ENCODE results near the gene CUBN. TPM values are rescaled to one million over a fixed set of nuclear protein-coding genes. Genes with fewer than 3 reads are reported as not detected.

Gene CUBN
- total and polyA plus RNA-seq, 12 donors: 0.41 to 9.3 (median 1.3) TPM

DNA sequence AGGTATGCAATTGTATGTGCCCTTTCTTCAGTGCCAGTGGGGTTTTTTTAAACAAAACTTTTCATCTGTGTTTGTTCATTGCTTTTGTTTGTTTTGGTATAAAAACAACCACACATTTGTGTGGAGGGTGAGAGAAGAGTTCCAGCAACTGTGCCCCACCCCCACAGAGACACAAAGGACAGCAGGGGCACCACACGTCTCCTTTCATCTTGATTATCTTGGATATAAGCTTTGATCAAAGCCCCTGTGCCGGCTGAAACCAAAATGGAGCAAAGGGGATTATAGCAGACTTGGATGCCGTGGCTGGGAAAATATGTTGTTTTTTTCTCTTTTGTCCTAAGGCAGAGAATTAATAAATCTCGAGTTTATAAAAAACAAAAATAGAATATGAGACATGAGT is 200.5 kb downstream of the CUBN start:
- no peak overlapping the region for H3K27ac ChIP-seq
- TF ChIP-seq, protein P1, sequence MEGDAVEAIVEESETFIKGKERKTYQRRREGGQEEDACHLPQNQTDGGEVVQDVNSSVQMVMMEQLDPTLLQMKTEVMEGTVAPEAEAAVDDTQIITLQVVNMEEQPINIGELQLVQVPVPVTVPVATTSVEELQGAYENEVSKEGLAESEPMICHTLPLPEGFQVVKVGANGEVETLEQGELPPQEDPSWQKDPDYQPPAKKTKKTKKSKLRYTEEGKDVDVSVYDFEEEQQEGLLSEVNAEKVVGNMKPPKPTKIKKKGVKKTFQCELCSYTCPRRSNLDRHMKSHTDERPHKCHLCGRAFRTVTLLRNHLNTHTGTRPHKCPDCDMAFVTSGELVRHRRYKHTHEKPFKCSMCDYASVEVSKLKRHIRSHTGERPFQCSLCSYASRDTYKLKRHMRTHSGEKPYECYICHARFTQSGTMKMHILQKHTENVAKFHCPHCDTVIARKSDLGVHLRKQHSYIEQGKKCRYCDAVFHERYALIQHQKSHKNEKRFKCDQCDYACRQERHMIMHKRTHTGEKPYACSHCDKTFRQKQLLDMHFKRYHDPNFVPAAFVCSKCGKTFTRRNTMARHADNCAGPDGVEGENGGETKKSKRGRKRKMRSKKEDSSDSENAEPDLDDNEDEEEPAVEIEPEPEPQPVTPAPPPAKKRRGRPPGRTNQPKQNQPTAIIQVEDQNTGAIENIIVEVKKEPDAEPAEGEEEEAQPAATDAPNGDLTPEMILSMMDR (IDR thresholded peaks at IDR 0.05): no peak
- TF ChIP-seq POLR2A (IDR thresholded peaks at IDR 0.05): no peak
- intact Hi-C loops (cut with DNase I): no loop called here
- WGBS, 4 donors: 73 to 79% (median 75%) methylated on average over 4 of the region's 4 CpGs
- H3K4me1 ChIP-seq (replicated peaks in 1 of 2): no peaks in the 10 kb centered on the region
- no peaks in the 10 kb centered on the region for H3K9me3 ChIP-seq (replicated peaks in 1 of 3)
- no peaks in the 10 kb centered on the region for H3K27me3 ChIP-seq
- H3K36me3 ChIP-seq (replicated peaks in 1 of 2): no peaks in the 10 kb centered on the region
- DNase-seq: no peak
- H3K4me3 ChIP-seq: no peak overlapping the region

DNA sequence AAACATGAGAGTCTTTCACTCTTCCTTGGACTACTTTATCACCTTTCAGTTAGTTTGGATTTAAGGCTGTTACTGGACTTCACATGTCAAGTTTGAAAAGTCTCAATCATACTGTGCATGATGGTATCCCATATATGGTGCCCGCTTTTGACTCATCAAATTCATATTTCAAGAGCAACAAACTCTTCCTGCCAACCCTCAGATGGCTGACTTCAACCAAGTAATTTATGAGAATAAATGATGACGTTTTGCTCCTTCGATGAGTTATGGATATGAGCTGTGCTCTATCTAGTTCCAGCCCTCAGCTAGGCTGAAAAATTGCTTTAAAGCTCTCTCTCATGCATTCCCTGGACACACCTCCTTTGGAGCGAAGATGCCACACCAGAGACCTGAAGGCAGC is 202.1 kb downstream of the CUBN start:
- TF ChIP-seq POLR2A (IDR thresholded peaks at IDR 0.05): no peak
- TF ChIP-seq, protein P1 (IDR thresholded peaks at IDR 0.05): no peak
- no peak overlapping the region for H3K27ac ChIP-seq
- H3K4me1 ChIP-seq (replicated peaks in 1 of 2): no peaks in the 10 kb centered on the region
- H3K27me3 ChIP-seq: no peaks in the 10 kb centered on the region
- H3K9me3 ChIP-seq (replicated peaks in 1 of 3): no peaks in the 10 kb centered on the region
- H3K36me3 ChIP-seq (replicated peaks in 1 of 2): no peaks in the 10 kb centered on the region
- H3K4me3 ChIP-seq: no peak overlapping the region
- intact Hi-C loops (cut with DNase I): no loop called here
- no peak for DNase-seq
- WGBS, 4 donors: 79 to 92% (median 83%) methylated on average over 4 of the region's 4 CpGs

DNA sequence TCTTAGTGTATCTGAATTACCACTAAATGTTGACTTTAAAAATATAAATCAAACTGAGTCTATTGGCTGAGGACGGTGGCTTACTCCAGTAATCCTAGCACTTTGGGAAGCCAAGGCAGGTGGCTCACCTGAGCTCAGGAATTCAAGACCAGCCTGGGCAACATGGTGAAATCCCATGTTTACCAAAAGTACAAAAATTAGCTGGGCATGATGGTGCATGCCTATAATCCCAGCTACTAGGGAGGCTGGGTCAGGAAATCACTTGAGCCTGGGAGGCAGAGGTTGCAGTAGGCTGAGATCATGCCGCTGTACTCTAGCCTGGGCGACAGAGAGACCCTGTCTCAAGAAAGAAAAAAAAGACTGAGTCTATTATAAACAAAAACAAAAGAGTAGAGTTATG is 205.9 kb downstream of the CUBN start:
- no peak overlapping the region for H3K27ac ChIP-seq
- intact Hi-C loops (cut with DNase I): no loop called here
- 88 to 95% (median 93%) methylated on average over 3 of the region's 3 CpGs for WGBS, 4 donors
- H3K27me3 ChIP-seq: no peaks in the 10 kb centered on the region
- H3K36me3 ChIP-seq (replicated peaks in 1 of 2): no peaks in the 10 kb centered on the region
- H3K4me3 ChIP-seq: no peak overlapping the region
- no peak for TF ChIP-seq POLR2A (IDR thresholded peaks at IDR 0.05)
- TF ChIP-seq, protein P1 (IDR thresholded peaks at IDR 0.05): no peak
- H3K4me1 ChIP-seq (replicated peaks in 1 of 2): no peaks in the 10 kb centered on the region
- no peak for DNase-seq
- no peaks in the 10 kb centered on the region for H3K9me3 ChIP-seq (replicated peaks in 1 of 3)

DNA sequence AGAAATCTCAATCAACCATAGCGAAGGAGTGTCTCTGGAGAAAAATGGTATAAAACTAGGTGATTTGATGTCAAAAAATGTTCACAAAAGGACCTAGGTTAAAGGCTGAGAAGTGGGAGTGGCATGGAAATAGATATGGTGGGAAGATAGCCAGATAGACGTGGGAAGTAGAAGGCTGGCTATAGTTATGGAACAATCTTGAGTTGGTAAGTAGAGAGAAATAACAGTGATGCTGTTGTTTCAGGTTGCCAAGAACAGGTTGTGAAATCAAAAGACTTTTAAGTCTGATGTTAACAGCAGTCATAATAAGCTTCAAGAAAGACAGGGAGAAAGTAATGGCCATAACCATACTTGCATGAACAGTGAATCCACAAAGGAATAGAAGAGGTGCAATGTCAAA is 206.3 kb downstream of the CUBN start:
- 65 to 69% (median 66%) methylated on average over 2 of the region's 2 CpGs for WGBS, 4 donors
- intact Hi-C loops (cut with DNase I): no loop called here
- Histone ChIP-seq H3K27me3 (no peaks in the 10 kb centered on the region), H3K36me3 (replicated peaks in 1 of 2) (no peaks in the 10 kb centered on the region), H3K4me3 (no peak overlapping the region), H3K27ac (no peak overlapping the region), H3K4me1 (replicated peaks in 1 of 2) (no peaks in the 10 kb centered on the region), H3K9me3 (replicated peaks in 1 of 3) (no peaks in the 10 kb centered on the region)
- DNase-seq: no peak
- TF ChIP-seq, protein P1 (IDR thresholded peaks at IDR 0.05): no peak
- TF ChIP-seq POLR2A (IDR thresholded peaks at IDR 0.05): no peak
